ENCODE results near the gene SF3A1.

DNA sequence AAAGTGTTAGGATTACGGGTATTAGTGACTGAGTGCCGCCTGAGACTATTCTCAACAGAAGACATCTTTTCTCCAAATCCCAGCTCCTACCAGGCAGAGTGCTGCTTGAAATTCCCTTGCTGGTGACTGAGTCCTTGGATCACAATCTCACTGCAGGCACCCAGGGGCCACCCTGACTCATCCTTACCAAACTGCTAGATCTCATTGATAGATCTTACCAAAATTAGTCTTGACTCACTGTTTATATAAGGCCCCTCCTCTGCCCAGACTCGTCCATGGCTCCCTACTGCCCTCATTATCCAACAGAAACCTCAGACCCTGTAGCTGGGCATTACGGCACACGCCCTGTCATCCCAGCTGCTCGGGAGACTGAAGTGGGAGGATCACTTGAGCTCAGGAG, 44.6 kb downstream of the SF3A1 start:
- no peak for TF ChIP-seq POLR2A (IDR thresholded peaks at IDR 0.05)
- TF ChIP-seq, protein P1, sequence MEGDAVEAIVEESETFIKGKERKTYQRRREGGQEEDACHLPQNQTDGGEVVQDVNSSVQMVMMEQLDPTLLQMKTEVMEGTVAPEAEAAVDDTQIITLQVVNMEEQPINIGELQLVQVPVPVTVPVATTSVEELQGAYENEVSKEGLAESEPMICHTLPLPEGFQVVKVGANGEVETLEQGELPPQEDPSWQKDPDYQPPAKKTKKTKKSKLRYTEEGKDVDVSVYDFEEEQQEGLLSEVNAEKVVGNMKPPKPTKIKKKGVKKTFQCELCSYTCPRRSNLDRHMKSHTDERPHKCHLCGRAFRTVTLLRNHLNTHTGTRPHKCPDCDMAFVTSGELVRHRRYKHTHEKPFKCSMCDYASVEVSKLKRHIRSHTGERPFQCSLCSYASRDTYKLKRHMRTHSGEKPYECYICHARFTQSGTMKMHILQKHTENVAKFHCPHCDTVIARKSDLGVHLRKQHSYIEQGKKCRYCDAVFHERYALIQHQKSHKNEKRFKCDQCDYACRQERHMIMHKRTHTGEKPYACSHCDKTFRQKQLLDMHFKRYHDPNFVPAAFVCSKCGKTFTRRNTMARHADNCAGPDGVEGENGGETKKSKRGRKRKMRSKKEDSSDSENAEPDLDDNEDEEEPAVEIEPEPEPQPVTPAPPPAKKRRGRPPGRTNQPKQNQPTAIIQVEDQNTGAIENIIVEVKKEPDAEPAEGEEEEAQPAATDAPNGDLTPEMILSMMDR (IDR thresholded peaks at IDR 0.05), result no peak

All from uterus (tissue), 2 donors.